GM19395 (cell line): ENCODE data around the gene RARB.

ENCODE experiments used
- ATAC-seq: cut with Tn5 transposase; IDR thresholded peaks from one replicate; pipeline ENCODE4 v1.9.1; 2021; ENCODE audit warnings: mild to moderate bottlenecking, moderate library complexity; ENCODE audit not compliant: unreplicated experiment

RARB gene

GRCh38 chr3:25447285-25447684, 19.2 kb downstream of the RARB start:
- ATAC-seq = no peak

- no peak for ATAC-seq
Observed at GRCh38 chr3:25447925-25448324, 19.9 kb downstream of the RARB start.

GRCh38 chr3:25448750-25449692, 21.0 kb downstream of the RARB start:
- ATAC-seq = no peak

- ATAC-seq = no peak
Observed at GRCh38 chr3:25449857-25450256, 21.8 kb downstream of the RARB start.

- ATAC-seq = no peak
Observed at GRCh38 chr3:25452192-25452591, 24.1 kb downstream of the RARB start.

DNA sequence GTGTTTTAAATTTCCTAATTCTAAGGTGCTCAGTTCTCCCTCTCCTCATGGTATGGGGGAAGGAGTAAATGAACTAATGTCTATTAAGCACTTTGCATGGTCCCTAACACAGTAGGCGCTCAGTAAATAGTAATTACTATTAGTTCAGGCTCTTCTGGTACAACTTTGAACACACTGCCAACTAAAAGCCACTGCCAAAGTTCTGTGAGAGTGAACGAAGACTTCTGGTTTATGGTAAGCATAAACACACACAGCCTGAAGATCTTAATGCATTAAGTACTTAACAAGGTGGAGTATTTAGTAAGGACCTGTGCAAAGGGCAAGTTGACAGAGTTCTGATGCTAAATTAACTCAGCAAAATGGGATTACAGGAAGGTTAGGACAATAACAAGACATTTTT, 24.7 kb downstream of the RARB start:
- no peak for ATAC-seq

DNA sequence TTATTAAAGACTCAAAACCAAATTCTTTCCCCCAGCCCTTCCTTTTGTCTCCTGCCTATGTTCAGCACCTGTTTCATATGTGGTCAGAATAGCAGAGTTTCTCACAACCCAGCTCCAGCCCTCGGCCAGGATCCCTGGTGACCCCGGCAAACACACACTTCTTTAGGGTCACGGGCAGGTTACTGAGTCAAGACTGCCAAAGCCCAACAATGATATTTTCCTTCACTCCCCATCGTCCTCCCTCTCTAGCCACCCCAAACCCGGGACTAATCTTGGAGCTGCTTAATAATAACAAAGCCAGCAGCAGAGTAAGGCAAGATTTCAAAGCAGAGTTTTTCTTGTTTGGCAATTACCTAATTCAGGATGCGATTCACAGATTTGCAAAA, 25.5 kb downstream of the RARB start:
- ATAC-seq = no peak

- no peak for ATAC-seq
Observed at GRCh38 chr3:25454005-25454927, 26.2 kb downstream of the RARB start.

- no peak for ATAC-seq
Observed at GRCh38 chr3:25455441-25456132, 27.5 kb downstream of the RARB start.

GRCh38 chr3:25456723-25457670, 28.9 kb downstream of the RARB start:
- ATAC-seq = no peak

DNA sequence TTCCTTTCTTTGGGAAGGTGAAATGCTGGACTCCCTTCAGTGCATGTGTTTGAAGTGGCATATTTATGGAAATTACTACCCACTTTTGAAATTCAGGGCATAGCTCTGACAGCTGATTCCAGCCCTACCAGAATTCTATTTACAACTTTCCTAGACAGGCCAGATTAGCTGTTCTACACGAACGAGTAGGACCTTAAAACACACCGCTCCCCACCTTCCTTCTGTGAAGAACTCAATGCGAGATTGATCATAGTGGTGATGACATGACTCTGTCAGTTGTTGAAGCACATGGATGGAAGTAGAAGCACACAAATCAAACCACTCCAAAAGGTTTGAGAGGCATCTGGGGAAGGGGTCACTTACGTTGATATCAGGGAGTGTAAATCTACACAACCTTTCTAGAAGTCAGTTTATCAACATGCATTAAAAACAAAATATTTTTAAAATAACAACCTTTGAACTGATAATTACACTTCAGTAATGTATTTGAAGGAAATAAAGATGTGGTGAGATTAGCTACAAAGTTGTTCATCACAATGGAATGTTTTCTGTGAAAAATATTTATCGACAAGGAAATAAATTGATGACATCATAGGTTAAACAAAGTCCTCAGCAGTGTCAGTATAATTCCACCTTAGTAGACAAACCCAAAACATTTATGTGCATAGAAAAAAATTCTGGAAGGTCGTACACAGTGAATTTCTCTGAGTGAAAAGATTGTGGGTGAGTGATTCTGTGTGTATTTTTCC, 29.8 kb downstream of the RARB start:
- no peak for ATAC-seq

DNA sequence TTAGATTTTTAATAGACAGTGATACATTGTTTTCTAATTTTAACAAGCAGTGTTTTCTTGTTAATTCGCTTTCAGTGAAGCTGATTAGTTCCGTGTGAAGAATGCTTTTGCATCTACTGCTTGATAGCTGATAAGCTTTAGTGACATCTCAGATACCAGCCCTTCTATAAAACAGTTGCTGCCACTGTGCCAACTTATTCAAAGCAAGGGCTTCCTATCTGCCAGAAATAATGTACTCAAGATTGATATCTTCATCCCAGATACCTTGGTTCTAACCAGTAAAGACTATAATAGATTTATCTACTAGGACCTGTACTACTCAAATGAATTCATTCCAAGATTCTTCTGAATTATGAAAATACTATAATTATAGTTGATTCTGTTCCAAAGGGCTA, 30.4 kb downstream of the RARB start:
- ATAC-seq = no peak

- peak; percentile 97 for ATAC-seq
Observed at GRCh38 chr3:25460751-25461150, 32.7 kb downstream of the RARB start.

- ATAC-seq = no peak
Observed at GRCh38 chr3:25461946-25462345, 33.9 kb downstream of the RARB start.

DNA sequence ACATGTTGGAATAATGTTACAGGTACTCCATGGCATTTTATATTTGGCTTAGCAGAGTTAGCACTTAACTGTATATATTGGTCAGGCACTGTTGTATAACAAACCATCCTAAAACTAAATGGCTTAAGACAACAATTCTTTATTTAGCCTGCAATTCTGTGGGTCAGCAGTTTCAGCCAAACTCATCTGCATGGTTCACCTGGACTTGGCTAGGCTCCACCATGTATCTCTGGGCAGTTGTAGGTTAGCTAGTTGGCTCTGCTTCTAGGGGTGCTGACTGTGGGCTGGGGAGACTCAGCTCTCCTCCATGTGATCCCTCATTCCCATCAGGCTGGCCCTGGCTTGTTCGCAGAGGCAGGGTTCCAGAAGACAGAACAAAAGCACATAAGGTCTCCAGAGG, 34.4 kb downstream of the RARB start:
- no peak for ATAC-seq

DNA sequence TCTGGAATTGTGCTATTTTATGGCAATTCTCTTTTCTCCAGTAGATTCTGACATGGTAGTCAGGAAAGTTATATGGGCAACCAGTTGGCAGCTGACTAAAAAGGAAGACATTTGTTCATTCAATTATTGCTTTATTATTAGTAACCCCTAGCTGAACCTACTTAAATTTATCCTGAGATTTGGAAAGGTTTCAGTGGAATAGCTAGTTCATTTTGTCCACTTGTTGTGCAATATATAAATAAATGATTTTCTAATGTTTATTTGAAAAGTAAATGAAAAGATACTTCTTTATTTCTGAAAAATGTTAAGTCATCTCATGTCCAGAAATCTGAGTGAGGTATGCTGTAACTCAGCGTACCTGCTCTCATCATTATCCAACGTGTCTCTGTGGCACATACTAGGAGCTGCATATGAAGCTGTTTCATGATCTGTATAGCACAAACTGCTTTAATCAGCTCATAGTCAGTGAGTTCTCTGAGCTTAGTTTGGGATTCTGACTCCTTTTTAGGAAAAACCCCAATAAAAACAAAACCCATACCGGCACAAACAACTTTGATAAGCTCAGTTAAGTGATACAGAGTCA, 35.9 kb downstream of the RARB start:
- no peak for ATAC-seq

DNA sequence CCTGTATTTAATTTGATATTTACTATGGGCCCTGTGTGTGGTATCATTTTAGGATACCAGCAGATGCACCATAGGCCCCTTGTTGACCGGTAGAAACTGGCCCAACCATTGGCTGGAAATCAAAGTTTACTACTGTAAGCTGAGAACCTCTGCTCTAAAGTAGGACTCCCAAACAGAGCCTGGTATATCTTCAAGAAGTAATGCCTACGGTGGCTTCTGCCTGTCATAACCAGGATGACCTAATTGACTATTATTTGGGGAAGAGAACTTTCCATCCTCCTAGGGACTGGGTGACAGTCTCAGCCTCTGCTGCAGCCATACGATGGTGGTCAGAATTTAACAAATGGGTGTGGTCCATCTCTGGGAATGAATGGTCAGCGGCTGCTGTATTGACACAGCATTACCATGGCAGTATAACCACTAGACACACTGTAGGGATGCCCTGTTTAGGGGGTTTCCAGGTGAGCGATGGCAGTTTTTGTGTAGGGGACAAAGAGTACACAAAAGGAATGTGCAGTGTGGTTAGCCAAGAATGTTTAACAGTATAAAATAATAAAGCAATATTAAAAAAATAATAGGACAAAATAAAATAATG, 37.3 kb downstream of the RARB start:
- ATAC-seq = no peak

- ATAC-seq = no peak
Observed at GRCh38 chr3:25468866-25469319, 40.8 kb downstream of the RARB start.
